ENCODE results near the gene LRP5. TPM values are rescaled to one million over a fixed set of nuclear protein-coding genes. Genes with fewer than 3 reads are reported as not detected.

LRP5 gene
- total and polyA plus RNA-seq, 8 donors, result 11.8 to 152 (median 44.2) TPM

DNA sequence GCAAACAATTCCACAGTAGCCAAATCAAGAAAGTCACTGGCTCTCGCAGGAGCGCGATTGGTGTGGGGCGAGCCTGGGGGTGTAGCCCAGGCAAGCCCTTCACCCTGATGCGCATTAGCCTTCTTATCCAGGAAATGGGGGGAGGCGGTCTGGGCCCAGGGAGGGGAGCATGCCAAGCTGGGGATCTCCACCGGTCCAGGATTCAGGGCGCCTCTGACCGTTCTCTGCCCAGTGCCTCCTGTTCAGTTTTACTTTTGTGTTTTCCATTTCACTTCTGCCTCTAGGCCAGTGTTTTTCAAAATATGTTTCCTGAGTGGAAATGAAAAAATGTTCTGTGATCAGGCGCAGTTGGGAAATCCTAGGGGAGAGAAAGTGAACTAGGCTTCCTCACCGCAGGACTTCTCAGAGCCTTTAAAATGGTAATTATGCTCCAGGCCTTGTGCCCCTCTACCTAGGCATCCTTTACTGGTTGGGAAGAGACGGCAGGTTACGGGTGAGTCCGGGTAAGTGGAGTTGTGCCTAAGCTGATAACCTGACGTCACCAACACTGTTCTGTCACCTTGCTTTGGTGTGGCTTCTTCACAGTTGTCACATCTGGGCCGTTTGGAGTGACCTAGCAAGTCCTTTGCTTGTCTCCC lies 18.4 kb downstream of the LRP5 start:
- no peaks in the 10 kb centered on the region for H3K36me3 ChIP-seq
- DNase-seq, result peak in 1 of 2 donors; percentile 44
- 59 to 73% (median 64%) methylated on average over 15 to 16 of the region's 16 CpGs for WGBS, 5 donors
- no peak overlapping the region for H3K4me3 ChIP-seq
- H3K4me1 ChIP-seq, result peaks cover 56 to 91% (median 78%) of the 10 kb centered on the region in 4 donors
- no peaks in the 10 kb centered on the region for H3K9me3 ChIP-seq
- no peaks in the 10 kb centered on the region for H3K27me3 ChIP-seq
- no peak for TF ChIP-seq EP300 (IDR thresholded peaks at IDR 0.05)
- TF ChIP-seq POLR2A (IDR thresholded peaks at IDR 0.05), result no peak
- TF ChIP-seq, protein P1, sequence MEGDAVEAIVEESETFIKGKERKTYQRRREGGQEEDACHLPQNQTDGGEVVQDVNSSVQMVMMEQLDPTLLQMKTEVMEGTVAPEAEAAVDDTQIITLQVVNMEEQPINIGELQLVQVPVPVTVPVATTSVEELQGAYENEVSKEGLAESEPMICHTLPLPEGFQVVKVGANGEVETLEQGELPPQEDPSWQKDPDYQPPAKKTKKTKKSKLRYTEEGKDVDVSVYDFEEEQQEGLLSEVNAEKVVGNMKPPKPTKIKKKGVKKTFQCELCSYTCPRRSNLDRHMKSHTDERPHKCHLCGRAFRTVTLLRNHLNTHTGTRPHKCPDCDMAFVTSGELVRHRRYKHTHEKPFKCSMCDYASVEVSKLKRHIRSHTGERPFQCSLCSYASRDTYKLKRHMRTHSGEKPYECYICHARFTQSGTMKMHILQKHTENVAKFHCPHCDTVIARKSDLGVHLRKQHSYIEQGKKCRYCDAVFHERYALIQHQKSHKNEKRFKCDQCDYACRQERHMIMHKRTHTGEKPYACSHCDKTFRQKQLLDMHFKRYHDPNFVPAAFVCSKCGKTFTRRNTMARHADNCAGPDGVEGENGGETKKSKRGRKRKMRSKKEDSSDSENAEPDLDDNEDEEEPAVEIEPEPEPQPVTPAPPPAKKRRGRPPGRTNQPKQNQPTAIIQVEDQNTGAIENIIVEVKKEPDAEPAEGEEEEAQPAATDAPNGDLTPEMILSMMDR (IDR thresholded peaks at IDR 0.05), result no peak
- TF ChIP-seq POLR2AphosphoS5 (IDR thresholded peaks at IDR 0.05), result no peak
- H3K27ac ChIP-seq, result peak overlapping the region; percentile 60 to 86 (median 78)
- intact Hi-C loops (cut with DNase I; ENCODE audit: low total_unique reads), result no loop called here

DNA sequence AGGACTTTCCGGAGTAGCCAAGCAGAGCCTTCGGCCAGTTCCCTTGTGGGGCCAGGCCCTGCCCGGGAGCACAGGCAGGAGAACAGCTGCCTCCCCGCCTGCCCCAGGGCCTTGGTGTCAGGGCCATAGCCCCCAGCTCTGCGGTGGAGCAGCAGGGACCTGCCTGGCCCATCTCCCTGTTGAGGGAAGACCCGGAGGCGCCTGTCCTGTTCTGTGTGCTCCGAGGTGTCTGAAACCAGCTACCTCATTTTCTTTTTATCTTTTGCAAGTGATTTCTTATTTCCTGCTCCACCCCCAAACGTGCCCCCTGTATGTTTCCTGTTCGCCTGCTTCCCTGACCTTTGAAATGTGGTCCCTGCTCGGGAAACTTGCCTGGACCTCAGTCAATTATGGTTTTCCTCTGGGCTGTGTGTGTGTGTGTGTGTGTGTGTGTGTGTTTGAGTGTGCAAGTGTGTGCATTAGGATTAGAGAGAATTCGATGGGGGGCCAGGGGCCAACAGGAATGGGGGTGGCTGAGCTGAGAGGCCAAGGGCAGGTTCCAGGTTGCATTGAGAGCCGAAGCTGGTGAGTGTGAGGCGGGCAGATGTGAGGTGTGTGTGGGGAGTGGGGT lies 19.1 kb downstream of the LRP5 start:
- WGBS, 5 donors, result 24 to 34% (median 26%) methylated on average over 14 of the region's 14 CpGs
- H3K9me3 ChIP-seq, result no peaks in the 10 kb centered on the region
- TF ChIP-seq EP300 (IDR thresholded peaks at IDR 0.05), result no peak
- TF ChIP-seq POLR2A (IDR thresholded peaks at IDR 0.05), result no peak
- TF ChIP-seq, protein P1 (IDR thresholded peaks at IDR 0.05), result no peak
- TF ChIP-seq POLR2AphosphoS5 (IDR thresholded peaks at IDR 0.05), result no peak
- peak in 1 of 2 donors; percentile 84 for DNase-seq
- H3K27me3 ChIP-seq, result no peaks in the 10 kb centered on the region
- H3K27ac ChIP-seq, result peak overlapping the region; percentile 60 to 86 (median 78)
- intact Hi-C loops (cut with DNase I; ENCODE audit: low total_unique reads), result no loop called here
- H3K4me3 ChIP-seq, result no peak overlapping the region
- no peaks in the 10 kb centered on the region for H3K36me3 ChIP-seq
- peaks cover 49 to 90% (median 74%) of the 10 kb centered on the region in 4 donors for H3K4me1 ChIP-seq

DNA sequence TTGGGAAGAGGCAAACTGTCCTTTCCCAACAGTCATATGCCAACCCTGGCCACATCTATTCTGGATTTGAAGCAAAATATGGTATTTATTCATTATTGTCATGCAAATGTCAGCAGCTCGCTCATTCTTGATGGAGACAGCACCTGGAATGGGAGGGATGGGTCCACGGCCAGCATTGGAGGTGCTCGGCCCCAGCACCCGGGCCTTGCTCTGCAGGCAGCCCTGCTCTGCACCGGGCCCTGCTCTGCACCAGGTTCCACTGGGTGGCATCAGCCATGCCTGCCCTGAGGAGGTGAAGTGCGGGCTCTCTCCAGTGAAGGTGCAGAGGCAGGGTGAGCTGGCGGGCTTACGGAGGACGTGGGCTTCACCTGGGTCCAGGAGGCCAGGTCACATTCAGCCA lies 19.8 kb downstream of the LRP5 start:
- intact Hi-C loops (cut with DNase I; ENCODE audit: low total_unique reads), result no loop called here
- H3K27ac ChIP-seq, result peak overlapping the region in 3 of 5 donors; percentile 78 to 86 (median 83)

DNA sequence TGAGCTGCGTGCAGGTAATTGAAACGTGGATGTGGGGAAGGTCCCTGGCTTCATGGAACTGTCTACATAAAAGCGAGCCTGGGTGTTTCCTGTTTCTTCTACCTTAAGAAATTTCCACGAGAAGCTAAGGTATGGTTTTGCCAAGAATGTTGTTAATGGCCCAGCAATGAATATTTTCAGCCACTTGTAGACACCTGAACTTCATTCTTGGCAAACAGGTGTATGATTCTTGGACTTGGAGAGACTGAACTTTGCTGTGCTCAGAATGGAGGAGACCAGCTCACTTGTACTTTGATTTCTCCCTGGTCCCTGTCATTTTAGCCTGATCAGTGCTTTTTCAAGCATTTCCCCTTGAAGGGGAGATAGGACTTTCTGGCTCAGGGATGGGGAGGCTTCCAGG lies 20.8 kb downstream of the LRP5 start:
- TF ChIP-seq POLR2AphosphoS5 (IDR thresholded peaks at IDR 0.05), result no peak
- no peak for TF ChIP-seq EP300 (IDR thresholded peaks at IDR 0.05)
- no peak for TF ChIP-seq POLR2A (IDR thresholded peaks at IDR 0.05)
- TF ChIP-seq, protein P1 (IDR thresholded peaks at IDR 0.05), result no peak
- H3K27me3 ChIP-seq, result no peaks in the 10 kb centered on the region
- no peaks in the 10 kb centered on the region for H3K9me3 ChIP-seq
- intact Hi-C loops (cut with DNase I; ENCODE audit: low total_unique reads), result no loop called here
- H3K27ac ChIP-seq, result peak overlapping the region in 1 of 5 donors; percentile 86
- WGBS, 5 donors, result 47 to 65% (median 52%) methylated on average over 4 of the region's 4 CpGs
- H3K36me3 ChIP-seq, result no peaks in the 10 kb centered on the region
- H3K4me3 ChIP-seq, result no peak overlapping the region
- H3K4me1 ChIP-seq, result peaks cover 32 to 90% (median 71%) of the 10 kb centered on the region in 4 donors
- no peak for DNase-seq

More for the DNA sequence above, 19.8 kb downstream of the LRP5 start:
- no peaks in the 10 kb centered on the region for H3K27me3 ChIP-seq
- no peak overlapping the region for H3K4me3 ChIP-seq
- 79 to 90% (median 88%) methylated on average over 9 of the region's 9 CpGs for WGBS, 5 donors
- H3K9me3 ChIP-seq, result no peaks in the 10 kb centered on the region
- TF ChIP-seq POLR2A (IDR thresholded peaks at IDR 0.05) (no peak), POLR2AphosphoS5 (IDR thresholded peaks at IDR 0.05) (no peak), EP300 (IDR thresholded peaks at IDR 0.05) (no peak)
- TF ChIP-seq, protein P1 (IDR thresholded peaks at IDR 0.05), result no peak
- H3K36me3 ChIP-seq, result no peaks in the 10 kb centered on the region
- peak in 1 of 2 donors; percentile 4 for DNase-seq
- peaks cover 42 to 90% (median 72%) of the 10 kb centered on the region in 4 donors for H3K4me1 ChIP-seq
